GM12874 (cell line): Measurements from ENCODE around the gene PTPRE.

Source experiments
- TF ChIP-seq, protein P1 (sequence below): IDR thresholded peaks from 2 replicates; pipeline ENCODE4 v1.5.1; 2011; ENCODE audit warnings: low read depth, mild to moderate bottlenecking, control low read depth, low read length, moderate library complexity; ENCODE audit not compliant: insufficient read depth

Gene PTPRE

DNA sequence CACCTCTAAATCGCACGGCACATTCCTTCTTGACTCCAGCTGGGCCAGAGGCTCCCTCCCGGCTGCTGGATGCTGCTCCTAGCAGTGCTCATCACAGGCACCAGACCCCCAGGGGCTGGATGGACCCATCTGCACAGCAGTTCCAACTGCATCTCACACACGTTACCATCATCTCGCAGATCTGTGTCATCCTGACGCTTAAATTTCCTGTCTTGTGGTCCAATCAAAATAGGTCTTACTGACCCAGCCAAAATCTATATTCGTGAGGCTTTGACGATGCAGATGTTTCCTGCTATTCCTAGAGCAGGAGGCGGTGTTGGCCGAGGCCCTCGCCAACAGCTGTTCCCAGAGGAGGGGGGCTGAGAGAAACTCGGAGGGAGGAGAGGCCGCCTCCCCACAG, 111.3 kb downstream of the PTPRE start:
- TF ChIP-seq, protein P1, sequence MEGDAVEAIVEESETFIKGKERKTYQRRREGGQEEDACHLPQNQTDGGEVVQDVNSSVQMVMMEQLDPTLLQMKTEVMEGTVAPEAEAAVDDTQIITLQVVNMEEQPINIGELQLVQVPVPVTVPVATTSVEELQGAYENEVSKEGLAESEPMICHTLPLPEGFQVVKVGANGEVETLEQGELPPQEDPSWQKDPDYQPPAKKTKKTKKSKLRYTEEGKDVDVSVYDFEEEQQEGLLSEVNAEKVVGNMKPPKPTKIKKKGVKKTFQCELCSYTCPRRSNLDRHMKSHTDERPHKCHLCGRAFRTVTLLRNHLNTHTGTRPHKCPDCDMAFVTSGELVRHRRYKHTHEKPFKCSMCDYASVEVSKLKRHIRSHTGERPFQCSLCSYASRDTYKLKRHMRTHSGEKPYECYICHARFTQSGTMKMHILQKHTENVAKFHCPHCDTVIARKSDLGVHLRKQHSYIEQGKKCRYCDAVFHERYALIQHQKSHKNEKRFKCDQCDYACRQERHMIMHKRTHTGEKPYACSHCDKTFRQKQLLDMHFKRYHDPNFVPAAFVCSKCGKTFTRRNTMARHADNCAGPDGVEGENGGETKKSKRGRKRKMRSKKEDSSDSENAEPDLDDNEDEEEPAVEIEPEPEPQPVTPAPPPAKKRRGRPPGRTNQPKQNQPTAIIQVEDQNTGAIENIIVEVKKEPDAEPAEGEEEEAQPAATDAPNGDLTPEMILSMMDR = no peak

DNA sequence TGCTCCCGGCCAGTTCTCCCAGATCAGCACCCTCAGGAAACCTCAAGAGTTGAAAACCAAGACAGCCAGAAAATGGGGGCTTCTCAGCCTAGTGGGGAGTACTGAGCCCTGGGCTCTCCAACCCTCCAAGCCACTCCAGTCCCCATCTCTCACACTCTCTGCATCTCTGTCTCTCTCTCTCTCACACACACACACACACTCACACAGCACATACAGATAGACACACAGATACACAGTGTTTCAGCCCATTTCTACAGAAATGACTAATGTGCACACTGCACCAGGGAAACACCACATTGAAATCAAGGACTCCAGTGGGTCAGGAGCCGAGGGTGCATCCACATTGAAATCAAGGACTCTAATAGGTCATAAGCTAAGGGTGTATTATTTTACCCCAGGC, 111.8 kb downstream of the PTPRE start:
- TF ChIP-seq, protein P1 = no peak

DNA sequence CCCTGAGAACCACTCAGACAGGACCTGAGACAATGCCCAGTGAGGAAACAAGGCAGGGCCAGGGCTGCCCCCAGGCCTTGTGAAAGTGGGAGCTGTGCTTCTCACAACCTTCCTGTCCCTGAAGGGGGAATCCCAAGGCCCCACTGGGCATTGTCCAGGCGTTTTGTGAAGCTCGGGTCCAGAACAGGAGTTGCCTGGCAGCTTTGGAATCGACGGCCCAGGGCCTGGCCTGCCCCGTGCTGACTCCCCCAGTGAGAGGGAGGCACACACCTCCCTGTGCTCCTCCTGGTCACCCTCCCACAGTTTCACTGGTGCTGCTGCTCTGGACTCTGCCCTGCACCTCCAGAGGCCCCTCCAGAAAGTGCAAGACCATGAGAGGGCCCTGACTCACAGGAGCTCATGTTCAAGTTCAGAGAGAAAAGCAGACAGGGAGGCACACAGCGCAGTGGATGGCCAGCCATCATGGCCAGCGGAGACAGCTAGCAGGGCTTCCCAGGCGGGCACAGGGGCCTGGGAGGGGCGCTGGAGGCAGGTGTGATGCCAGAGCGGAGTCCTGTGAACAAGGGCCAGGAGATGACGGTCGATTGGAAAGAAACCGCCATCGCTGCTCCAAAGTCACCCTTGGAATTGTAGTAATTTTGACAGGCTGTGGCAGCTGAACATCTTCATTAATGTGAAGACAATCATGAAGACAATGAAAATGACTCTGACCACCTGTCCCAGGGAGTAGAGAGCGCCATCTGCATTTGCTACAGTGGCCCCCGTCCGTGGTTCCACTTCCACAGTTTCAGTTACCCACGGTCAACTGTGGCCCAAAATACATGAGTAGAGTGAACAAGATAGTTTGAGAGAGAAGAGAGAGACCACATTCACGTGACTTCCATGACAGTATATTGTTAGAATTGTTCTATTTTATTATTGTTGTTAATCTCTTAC, 115.6 kb downstream of the PTPRE start:
- TF ChIP-seq, protein P1 = no peak

DNA sequence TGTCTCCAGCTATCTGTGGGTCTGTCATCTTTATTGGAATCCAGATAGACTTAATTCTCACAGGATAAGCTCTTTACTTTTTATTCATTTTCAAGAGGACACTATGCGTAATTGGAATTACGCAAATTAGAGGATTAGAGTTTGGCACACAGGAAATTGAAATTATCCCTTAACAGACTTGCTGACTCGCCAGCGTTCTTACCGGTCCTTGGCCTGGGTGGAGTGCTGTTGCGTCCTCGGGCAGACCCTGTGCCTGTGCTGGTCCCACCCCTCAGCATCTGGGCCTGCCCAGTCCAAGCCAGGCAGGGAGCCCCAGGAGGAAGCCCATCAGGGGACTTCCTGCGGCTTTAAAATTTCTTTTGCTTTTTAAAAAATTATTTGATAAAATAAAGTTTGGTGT, 117.5 kb downstream of the PTPRE start:
- TF ChIP-seq, protein P1 = no peak

DNA sequence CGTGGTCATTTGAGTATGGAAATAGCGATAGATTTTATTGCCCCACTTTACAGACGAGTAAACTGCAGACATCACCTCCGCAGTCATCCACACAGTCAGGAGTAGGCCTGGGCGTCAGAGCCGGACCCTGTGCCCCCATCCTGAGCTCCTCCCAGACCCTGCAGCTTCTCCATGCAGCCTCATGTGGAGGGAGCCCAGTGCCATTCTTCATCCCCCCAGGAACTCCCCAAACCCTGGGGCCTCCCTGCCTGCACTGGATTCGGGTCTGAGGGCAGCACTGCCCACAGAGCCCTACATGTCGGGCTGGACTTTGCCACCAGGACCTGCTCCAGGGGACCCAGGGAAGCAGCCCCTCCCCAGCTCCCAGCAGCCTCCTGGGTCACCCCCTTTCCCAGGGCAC, 118.5 kb downstream of the PTPRE start:
- TF ChIP-seq, protein P1 = no peak

DNA sequence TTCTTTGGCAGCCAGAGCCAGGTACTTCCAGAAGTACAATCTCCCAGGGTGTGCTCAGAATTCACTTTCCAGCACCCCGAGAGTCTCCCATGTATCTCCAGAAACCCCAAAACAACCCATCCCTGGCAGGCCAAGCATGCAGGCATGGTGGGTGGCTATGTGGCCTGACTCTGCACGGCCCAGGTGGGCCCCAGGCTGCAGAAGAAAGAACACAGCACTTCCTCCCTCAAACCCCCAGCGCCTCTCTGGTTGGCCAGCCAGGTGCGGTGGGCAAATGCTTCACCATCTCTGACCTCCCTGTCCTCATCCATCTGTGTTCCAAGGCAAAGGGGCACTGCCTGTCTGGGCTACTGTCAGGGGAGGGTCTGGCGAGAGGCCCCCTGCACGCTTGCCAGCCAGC, 119.0 kb downstream of the PTPRE start:
- TF ChIP-seq, protein P1 = no peak

DNA sequence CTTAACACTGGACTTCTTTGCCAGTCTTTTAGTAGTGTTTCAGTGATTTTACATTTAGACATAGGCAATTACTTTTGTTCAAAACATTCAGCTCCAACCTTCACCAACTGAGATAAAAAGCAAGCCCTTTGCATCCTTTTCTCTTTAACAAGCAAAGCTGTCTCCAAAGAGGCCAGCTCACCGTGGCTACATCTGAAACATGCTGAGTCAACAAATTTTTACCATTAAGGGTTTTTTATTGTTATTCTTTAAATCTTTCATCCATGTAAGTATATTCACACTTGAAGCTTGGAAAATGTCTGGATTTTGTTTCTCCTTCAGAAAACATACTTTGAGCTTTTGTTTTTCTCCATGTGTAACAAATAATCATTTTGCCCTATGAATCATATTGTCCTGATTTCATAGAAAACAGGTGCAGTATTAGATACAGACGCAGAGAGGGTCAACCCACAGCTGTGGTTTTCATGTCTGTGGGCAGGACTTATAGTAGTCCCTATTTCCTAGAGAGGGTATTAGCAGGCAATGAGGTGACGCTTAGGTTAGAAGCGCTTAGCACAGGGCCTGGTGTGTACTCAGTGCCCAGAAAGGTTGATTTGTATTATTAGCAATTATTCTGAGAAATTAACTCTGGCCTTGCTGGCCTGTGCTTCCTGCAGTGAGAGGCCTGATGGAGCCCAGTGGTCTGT, 119.9 kb downstream of the PTPRE start:
- TF ChIP-seq, protein P1 = no peak
